ENCODE data around the gene REG4.
"Not testable (repeated sequence)": the region's sequence is repeated elsewhere in the genome, so short reads cannot be mapped to it uniquely, and the experiment has no call there.

The REG4 gene

DNA sequence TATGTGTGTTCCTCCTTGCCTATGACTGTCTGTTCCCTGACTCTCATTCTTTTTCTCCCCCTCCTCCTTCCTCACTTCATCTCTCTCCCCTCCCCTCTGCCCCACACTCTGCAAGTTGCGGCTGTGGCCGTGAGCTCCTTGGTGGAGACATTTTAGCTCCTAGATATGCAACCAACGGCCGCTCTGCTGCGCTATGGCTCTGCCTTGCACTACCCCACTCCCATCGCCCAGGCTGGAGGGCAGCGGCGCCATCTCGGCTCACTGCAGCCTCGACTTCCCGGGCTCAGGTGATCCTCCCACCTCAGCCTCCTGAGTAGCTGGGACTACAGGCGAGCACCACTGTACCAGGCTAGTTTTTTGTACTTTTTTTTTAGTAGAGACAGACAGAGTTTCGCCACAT is 5.5 kb downstream of the REG4 start:
- no peak for DNase-seq

DNA sequence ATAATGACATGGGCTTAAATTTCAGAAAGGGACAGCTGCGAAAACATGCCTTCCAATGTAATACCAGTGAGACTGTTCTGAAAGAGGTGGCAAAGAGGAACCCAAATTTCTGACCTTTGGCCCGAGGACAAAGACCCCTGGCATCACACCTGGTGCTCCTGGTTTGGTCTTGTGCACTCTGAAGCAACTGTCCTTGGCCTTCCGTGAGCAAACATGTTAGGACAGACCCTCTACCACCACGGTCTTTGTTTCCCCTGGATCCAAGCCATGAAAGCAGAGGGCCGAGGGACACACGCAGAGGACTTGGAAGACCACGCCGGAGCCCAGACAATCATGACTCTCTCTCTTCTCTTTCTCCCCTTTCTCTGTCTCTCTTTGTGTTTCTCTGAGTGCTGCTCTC is 6.0 kb downstream of the REG4 start:
- DNase-seq = no peak

DNA sequence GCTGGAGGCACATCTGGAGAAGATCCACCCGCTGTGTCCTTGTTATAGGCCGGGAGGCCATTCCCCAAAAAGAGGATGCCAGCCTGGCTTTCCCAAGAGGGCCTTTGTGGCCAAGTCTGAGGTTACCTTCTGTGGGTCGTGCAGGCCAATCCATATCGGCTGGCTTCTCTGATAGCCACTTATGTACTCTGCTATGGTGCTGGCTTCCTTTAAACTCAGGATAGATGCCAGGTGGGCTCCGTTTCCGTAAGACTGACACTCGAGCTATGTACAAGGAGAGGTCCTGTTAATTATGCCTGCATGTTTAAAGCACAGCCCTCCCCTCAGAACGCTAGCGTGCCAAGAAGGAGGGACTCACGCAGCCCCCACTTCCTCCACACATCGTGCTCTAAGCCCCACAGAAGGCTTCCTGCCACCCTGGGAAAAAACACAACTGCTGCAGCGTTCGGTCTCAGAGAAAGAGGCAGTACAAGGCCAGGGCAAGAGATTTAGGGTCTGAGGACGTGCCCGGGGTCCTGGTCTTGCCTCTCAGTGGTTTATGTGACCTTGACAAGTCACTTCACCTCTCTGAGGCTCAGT is 11.6 kb downstream of the REG4 start:
- no peak for DNase-seq

DNA sequence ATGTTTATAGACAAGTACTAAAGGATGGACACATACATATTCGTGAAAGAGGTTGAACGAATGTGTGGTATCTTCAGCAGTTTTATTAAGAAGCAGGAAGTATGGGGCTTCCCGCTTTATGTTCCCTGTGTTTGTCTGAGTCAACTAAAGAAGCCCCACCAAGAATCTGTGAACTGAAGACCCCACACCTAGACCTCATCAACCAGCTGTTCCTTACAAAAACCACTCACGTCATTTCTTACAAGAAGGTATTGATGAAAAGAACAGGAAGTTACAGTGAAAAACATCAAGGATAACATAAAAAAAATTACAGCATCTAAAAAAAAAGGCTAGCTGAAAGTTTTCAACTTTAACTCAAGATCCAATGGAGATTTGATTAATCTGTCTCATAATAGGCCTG is 12.3 kb downstream of the REG4 start:
- DNase-seq = no peak

DNA sequence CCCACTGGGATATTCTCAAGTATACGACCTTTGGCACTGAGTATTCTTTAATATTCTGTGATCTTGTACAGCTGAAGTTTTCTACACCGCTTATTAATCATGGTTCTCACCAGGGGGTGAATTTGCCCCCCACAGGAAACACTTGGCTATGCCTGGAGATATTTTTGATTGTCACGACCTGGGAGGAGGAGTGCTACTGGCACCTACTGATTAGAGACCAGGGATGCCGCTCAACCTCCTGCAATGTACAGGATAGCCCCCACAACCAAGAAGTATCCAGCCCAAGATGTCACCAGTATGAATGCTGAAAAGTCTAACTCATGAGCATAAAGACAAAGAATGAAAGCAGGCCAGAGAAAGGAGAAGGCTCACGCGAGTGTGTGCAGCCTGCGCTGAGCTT is 13.7 kb downstream of the REG4 start:
- no peak for DNase-seq

DNA sequence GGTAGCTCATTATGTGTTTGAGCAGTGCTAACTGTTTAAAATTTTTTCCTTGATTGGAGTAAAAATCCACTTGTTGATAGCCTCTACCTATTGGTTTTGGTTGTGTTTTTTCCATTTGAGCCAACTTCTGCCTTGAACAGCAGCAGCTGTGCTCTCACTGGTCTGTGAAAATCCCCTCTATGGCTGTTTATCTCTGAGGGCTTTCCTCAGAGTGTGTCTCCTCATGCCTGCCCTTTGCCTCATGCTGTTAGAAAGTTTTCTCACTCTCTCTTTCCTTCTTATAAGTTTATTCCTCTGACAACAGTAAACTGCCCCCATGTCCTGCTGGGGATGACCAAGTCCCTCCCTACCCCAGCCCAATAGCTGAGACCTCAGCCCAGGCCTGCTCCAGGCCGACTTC is 14.1 kb downstream of the REG4 start:
- no peak for DNase-seq

DNA sequence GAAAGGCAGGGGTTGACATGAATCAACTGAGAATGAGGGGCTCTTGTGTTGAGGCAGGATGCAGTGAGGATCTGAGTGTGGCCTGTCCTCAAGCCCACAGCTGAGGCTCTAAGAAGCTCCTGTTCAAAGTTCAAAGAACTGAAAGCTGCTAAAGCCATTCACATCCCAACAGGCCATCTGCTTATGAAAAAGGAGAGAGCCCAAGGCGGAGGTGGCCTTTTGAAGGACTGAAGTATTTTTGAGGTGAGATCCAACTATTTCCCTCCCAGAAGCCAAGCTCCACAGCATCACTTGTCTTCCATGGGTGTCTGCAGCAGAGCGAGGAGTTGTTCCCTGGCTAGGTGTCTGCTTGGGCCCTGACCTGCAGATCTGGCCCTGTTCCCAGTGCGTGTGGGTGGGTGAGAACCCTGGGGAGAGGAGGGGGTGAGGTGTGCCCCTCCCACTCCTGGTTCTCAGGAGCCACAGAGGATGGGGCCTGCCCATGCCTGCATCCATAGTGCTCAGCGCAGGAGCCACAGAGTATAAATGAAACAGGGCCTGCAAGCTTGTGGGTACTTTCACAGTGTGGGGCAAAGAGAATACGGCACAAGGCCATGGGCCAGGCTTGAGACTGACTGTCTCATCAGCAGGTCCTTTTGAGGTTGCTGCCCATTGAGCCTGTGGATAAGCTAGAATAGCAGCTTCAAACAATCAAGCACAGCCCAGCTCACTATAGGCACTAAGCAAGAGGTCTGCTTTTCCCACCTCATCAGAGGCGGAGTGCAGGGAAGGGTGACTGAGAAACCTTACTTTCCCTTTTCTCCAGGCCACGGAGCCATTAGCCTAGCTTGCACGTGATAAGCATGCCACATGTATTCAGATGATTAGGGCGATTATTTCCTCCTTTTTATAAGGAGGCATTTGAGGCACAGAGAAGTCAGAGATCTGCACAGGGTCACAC is 15.7 kb downstream of the REG4 start:
- DNase-seq = no peak

DNA sequence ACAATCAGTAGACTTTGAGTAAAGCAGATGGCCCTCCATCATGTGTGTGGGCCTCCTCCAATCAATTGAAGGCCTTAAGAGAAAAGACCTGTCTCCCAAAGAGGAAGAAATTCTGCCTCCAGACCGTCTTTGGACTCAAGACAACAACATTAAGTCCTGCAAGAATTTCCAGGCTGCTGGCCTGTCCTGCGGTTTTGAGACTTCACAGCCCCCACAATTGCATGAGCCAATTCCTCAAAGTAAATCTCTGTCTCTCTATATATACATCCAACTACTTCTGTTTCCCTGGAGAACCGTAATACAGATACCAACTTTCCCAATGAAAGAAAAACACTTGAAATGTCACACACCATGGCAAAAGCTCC is 16.4 kb downstream of the REG4 start:
- DNase-seq = no peak

DNA sequence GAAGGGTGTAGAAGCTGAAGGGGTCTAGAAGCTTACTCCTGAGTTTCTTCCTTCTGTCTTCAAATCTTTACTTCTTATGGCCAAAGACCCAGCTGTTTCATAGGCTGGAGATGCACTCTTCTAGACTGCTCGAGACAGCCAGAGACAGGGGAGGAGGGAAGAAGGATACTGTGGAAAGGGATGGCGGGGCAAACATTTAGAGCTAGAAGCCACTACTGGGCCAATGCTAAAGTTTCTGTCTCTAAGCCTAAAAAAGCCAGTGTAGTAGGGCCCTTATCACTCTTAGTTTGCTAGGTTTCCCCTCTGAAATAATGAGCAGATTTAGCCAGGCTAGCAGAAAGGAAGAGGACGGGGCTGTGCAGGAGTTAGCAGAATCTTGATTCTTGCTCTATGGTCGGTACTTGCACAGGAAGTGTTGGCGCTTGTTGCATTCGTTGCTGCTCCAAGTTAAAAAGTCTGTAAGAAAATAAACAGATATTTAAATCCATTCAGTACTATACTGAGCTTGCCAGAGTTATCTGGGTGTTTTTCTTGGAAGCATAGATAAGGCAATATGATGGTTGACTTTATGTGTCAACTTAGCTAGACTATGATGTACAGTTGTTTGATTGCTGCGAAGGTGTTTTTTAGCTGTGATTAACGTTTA is 16.9 kb downstream of the REG4 start:
- no peak for DNase-seq

DNA sequence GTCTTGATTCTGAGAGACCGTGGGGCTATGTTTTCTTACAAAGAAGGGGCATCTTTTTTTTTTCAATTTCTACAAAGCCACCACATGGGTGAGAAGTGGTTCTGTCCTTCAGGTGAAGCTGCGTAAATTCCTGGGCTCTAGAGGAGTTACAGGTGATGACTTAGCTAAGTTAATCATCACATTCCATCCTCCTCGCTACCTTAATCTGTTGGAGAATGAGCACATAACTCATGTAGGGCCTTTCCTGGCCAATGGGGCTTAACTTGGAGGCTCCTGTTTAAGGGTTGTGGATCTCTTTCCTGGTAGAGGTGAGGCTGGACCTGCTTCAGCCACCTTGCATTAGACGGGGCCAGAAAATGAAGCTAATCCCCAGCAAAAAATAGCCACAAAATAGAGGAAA is 19.9 kb downstream of the REG4 start:
- DNase-seq = no peak

DNA sequence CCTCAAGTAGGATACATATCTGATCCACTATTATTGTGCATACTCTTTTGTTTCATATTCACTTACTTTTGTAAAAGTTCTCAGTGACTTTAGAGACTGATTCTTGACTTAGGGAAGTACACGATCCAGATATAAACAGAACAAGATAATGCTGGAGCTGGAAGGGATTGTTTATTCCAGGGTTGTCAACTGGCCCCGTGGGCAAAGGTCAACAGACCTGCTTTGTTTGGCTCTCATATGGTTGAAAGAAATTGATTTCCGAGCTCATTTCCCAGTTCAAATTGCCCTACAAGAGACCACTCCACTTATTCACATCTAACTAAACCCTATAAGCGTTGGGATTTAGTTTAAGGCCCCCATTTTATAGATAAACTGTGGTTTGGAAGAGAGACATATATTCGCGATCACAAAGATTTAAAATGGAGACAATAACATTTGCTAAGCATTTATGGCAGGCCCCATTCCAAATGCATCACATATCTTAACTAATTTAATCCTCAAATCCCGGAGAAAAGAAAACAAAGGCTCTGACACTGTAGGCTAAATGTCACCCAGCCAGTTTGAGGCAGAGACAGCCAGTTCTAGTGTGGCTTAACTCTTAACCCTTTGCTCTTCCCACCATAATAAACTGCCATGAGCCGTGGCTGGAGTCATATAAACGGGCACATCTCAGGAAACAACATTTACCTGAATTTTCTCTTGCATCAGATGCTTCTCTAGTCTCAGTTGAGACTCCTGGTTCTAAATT is 20.6 kb downstream of the REG4 start:
- no peak for DNase-seq

DNA sequence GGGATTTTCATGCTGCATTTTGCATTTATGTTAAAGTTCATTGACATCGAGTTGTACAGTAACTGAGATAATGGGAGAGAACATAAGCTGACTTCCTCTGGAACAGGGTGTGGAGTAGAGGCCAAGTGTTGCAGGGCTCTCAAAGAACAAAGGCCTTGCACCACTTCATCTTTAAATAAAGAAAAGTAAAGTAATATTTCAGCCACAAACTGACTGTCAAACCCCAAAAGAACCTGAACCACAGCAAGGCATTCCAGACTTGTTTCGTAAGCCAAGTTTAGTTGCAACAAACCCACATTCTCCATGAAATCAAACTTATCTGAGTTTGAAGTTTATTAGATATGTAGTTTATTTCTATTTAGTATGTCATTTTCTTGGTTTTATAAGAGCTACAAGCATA is 23.5 kb downstream of the REG4 start:
- no peak for DNase-seq

DNA sequence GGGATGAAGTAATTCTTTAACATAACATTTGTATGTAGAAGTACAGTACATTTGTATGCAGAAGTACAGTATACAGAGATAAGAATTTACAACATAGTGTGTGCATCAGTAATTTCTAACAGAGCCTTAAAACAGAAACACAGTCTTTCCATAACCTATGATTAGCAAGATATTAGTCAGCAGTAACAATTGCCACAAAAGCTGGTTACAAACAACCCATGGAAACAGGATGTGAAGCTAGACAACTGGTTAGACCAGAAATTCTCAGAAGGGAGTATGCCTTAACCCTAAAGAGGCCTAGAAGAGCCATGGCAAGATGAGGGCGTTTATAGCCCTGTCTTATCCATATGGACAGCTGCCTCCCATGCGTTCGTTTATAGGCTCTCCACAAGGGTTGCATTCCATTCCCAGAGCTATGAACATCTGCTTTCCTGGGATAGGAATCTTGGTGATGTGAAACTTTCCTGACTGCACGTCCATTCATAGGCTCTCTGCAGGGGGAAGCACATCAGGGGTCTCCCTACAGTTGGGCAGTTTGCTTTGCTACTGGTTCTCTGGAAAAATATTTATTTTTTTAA is 24.7 kb downstream of the REG4 start:
- DNase-seq = not testable (repeated sequence)

DNA sequence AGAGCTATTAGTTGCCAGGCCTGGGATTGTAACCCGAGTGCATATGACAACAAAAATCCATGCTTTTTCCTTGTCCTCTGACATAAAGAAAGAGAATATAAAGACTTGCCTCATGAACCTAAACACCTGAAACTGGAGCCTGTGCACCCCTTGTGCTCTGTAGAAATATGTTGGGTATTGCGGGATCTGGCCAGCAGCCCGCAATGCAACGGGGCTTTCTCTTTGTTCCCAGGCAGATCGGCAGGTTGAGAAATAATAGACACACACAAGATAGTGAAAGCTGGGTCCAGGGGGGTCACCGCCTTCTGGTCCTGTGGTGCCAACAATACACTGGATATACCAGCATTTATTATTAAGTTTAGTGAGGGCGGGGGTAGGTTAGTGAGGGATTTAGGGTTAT is 25.2 kb downstream of the REG4 start:
- DNase-seq = not testable (repeated sequence)

DNA sequence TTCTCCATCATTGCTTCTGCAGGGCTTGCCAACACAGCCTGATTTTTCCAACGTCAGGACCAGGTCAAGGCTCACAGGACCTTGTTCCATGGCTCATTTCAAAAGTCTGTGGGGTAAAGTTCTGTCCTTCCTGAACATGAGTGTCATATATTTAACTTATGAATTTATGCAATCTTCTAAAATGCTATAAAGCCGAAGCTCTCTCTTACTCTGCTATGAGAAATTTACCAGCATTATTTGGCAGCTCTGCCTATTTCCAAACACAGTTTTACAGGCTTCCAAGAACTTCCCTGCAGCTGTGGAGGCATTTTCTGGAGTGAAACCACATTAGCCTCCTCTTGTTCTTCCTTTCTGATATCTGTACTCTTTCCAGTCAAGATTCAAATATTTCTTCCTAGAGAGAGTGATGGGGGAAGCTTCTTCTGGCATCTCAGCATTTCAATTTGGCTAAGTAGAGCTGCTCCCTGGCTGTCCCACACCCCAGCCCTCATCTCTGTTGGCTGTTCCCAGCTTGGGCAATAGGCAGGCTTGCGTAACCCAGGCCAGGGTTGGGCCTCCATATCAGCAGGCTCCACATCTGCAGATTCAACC is 27.0 kb downstream of the REG4 start:
- no peak for DNase-seq

DNA sequence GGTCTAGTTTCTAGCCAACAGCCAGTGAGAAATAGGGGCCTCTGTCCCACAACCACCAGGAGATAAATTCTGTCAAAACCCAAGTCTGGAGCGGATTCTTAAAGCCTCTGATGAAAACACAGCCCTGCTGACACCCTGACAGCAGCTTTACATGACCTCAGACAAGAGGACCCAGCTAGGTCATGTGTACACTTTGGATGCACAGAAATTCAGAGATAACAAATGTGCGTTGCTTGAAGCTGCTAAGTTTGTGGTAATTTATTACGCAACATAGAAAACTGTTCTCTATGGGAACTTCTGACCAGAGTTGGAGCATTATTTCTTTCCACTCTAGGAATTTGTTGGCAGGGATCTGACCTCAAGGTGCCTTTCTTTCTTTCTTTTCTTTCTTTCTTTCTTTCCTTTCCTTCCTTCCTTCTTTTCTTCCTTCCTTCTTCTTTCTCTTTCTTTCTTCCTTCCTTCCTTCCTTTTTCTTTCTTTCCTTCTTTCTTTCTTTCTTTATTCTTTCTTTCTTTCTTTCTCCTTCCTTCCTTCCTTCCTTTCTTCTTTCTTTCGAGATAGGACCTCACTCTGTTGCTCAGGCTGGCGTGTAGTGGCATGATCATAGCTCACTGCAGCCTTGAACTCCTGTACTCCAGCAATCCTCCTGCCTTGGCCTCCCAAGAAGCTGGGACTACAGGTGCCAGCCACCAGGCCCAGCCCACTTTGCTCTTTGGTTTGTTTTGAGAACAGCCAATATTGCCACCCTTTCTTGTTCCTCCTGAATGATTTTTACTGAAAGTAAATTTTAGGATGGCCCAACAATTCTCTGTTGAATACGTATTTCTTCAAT is 27.7 kb downstream of the REG4 start:
- DNase-seq = no peak

DNA sequence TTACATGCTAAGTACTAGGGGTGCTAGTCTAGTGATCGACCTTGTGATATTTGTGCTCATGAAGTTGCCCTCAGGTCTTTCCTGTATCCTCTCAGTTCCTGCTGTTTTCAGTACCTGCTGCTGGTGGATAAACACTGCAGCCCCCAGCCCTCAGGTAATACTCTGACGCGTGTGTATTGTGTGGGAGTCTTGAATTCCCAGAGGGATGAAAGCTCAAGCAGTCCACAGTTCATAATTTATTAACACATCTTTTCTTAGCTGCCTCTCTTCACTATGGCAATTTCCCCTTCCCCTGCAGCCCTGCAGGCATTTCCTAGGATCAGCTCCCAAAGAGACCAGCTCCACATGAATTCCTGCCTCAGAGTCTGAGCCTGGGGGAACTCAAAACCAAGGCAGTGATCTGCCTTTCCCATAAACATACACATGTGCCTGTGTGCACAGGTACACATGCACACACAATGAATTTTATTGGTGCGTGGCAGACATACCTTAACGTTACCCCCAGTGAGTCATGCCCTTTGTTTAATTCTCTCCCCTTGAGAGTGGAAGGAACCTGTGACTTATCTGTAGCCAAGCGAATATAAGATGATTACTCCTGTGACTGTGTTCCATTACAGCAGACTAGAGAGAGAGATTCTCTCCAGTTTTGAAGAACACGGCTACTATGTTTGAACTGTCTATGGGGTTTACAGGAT is 28.5 kb downstream of the REG4 start:
- no peak for DNase-seq

DNA sequence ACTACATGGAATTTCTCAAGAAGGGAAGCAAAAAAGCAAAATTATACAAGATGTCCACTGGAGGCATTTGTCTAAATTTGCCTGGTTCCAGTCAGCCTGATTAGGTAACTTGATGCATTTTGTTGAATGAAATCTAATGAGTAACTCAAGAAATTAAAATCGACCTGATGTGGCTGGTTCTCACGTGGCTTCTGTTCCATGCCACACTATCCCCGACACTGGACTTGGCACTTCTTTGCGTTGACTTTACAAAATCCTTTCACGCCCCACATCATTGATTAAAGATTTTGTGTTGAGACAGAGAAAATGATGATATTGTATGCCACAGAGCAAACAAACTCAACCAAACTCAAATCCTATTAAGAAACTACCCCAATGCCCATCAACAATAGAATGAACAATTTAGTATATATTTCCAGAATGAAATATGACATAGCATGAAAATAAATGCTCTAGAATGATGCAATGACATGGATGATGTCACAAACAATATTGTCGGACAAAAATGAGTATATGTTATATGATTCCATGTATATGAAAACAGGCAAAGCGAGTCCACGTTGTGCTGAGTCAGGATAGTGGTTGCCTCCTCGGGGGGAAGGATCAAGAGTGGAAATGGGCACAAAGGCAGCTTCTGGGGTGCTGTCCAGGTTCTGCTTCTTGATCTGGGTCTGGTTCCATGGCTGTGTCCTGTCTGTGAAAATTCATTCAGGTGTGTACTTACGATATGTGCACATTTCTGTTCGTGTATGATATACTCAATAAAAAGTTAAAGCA is 29.6 kb downstream of the REG4 start:
- no peak for DNase-seq

DNA sequence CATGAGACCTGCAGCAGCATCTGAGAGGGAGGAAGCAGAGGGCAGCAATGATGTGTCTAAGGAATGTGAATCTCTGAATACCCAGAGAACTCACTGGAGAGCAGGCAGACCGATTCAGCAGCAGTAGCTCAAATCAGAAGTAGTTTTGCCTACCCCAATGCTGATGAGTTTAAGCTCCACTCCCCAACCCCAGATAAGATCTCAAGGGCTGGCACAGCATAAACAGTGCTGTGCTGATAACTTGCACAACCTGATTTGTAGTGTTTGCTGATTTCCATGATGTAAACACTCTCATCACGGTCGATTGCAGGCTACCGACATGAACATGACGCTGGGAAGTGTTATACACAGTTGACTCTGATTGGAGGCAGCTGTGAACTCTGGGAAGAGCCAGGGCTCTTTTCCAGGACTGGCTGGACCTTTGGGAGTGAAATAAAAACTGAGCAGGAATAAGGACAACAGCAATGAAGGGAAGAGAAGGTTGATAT is 31.3 kb downstream of the REG4 start:
- DNase-seq = no peak
